ENCODE data around the gene SUSD3. TPM values are rescaled to one million over a fixed set of nuclear protein-coding genes. Genes with fewer than 3 reads are reported as not detected.

SUSD3 gene
- total and polyA plus RNA-seq, 10 of the 15 experiments (the other 5 are each of a cell fraction or from before 2014, with no cell fraction given) = 2.5 to 92.0 (median 31.1) TPM

- TF ChIP-seq, protein P1, sequence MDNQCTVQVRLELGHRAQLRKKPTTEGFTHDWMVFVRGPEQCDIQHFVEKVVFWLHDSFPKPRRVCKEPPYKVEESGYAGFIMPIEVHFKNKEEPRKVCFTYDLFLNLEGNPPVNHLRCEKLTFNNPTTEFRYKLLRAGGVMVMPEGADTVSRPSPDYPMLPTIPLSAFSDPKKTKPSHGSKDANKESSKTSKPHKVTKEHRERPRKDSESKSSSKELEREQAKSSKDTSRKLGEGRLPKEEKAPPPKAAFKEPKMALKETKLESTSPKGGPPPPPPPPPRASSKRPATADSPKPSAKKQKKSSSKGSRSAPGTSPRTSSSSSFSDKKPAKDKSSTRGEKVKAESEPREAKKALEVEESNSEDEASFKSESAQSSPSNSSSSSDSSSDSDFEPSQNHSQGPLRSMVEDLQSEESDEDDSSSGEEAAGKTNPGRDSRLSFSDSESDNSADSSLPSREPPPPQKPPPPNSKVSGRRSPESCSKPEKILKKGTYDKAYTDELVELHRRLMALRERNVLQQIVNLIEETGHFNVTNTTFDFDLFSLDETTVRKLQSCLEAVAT (IDR thresholded peaks at IDR 0.05) = 0 out of 2 replicates have a peak, but pooled peaks have one; percentile 36
- TF ChIP-seq, protein P2, sequence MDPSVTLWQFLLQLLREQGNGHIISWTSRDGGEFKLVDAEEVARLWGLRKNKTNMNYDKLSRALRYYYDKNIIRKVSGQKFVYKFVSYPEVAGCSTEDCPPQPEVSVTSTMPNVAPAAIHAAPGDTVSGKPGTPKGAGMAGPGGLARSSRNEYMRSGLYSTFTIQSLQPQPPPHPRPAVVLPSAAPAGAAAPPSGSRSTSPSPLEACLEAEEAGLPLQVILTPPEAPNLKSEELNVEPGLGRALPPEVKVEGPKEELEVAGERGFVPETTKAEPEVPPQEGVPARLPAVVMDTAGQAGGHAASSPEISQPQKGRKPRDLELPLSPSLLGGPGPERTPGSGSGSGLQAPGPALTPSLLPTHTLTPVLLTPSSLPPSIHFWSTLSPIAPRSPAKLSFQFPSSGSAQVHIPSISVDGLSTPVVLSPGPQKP (IDR thresholded peaks at IDR 0.05; ENCODE audit: low read depth, low read length) = no peak
- TF ChIP-seq PRDM15 (CRISPR knock-in tag; IDR thresholded peaks at IDR 0.05) (no peak), NR2C2 (IDR thresholded peaks at IDR 0.05; ENCODE audit: borderline replicate concordance, control insufficient read depth, insufficient read length, low read depth) (no peak), CHD1 (IDR thresholded peaks at IDR 0.05; ENCODE audit: low read depth, low read length) (no peak), ETV6 (conservative IDR thresholded peaks at IDR 0.05 in 1 of 2, IDR thresholded peaks at IDR 0.05 in 1 of 2; ENCODE audit: borderline replicate concordance in 1 of 2, low read depth in 1 of 2) (no peak), RAD21 (IDR thresholded peaks at IDR 0.05; ENCODE audit: insufficient read depth, low read depth, low read length) (no peak), TAF1 (IDR thresholded peaks at IDR 0.05; ENCODE audit: borderline replicate concordance, low read depth, low read length) (no peak), SMARCA5 (IDR thresholded peaks at IDR 0.05) (no peak), TCF3 (IDR thresholded peaks at IDR 0.05; ENCODE audit: borderline replicate concordance, insufficient read depth, low read depth, low read length) (no peak), NFYA (IDR thresholded peaks at IDR 0.05; ENCODE audit: borderline replicate concordance, low read depth, low read length) (no peak)
- TF ChIP-seq, protein P3, sequence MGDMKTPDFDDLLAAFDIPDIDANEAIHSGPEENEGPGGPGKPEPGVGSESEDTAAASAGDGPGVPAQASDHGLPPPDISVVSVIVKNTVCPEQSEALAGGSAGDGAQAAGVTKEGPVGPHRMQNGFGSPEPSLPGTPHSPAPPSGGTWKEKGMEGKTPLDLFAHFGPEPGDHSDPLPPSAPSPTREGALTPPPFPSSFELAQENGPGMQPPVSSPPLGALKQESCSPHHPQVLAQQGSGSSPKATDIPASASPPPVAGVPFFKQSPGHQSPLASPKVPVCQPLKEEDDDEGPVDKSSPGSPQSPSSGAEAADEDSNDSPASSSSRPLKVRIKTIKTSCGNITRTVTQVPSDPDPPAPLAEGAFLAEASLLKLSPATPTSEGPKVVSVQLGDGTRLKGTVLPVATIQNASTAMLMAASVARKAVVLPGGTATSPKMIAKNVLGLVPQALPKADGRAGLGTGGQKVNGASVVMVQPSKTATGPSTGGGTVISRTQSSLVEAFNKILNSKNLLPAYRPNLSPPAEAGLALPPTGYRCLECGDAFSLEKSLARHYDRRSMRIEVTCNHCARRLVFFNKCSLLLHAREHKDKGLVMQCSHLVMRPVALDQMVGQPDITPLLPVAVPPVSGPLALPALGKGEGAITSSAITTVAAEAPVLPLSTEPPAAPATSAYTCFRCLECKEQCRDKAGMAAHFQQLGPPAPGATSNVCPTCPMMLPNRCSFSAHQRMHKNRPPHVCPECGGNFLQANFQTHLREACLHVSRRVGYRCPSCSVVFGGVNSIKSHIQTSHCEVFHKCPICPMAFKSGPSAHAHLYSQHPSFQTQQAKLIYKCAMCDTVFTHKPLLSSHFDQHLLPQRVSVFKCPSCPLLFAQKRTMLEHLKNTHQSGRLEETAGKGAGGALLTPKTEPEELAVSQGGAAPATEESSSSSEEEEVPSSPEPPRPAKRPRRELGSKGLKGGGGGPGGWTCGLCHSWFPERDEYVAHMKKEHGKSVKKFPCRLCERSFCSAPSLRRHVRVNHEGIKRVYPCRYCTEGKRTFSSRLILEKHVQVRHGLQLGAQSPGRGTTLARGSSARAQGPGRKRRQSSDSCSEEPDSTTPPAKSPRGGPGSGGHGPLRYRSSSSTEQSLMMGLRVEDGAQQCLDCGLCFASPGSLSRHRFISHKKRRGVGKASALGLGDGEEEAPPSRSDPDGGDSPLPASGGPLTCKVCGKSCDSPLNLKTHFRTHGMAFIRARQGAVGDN (IDR thresholded peaks at IDR 0.05) = peak; percentile 50; the same call in 1 of the 2 replicates
- TF ChIP-seq, protein P4, sequence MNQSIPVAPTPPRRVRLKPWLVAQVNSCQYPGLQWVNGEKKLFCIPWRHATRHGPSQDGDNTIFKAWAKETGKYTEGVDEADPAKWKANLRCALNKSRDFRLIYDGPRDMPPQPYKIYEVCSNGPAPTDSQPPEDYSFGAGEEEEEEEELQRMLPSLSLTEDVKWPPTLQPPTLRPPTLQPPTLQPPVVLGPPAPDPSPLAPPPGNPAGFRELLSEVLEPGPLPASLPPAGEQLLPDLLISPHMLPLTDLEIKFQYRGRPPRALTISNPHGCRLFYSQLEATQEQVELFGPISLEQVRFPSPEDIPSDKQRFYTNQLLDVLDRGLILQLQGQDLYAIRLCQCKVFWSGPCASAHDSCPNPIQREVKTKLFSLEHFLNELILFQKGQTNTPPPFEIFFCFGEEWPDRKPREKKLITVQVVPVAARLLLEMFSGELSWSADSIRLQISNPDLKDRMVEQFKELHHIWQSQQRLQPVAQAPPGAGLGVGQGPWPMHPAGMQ (IDR thresholded peaks at IDR 0.05; ENCODE audit: borderline replicate concordance) = no peak
These were observed 61.7 kb downstream of the SUSD3 start (continued) for GRCh38 chr9:93119953-93120845.
